Colonic mucosa (tissue), 4 donors: ENCODE results near the gene PLCG2. TPM values are rescaled to one million over a fixed set of nuclear protein-coding genes. Genes with fewer than 3 reads are reported as not detected.

Experiments used
- DNase-seq: peaks from one replicate; pipeline ENCODE4 v3.0.0-alpha.2; 2020
- H3K27ac ChIP-seq: fragments of 200-600 bp; one replicate; pipeline ENCODE4 v1.8.0; 2021
- H3K27me3 ChIP-seq: fragments of 200-600 bp; one replicate; pipeline ENCODE4 v1.8.0; 2021
- H3K36me3 ChIP-seq: fragments of 200-600 bp; one replicate; pipeline ENCODE4 v1.8.0; 2021
- H3K4me1 ChIP-seq: fragments of 200-600 bp; one replicate; pipeline ENCODE4 v1.8.0; 2021; ENCODE audit warnings: mild to moderate bottlenecking
- H3K4me3 ChIP-seq: fragments of 200-600 bp; one replicate; pipeline ENCODE4 v1.8.0; 2021
- H3K9ac ChIP-seq, 2 donors: one replicate each; pipeline ENCODE4 v1.7.0; 2013; ENCODE audit warnings: control low read depth in 2 of 2, low read depth in 2 of 2, low read length in 2 of 2
- H3K9me3 ChIP-seq: fragments of 200-600 bp; one replicate; pipeline ENCODE4 v1.8.0; 2021
- intact Hi-C: fragments of 100-400 bp; cut with DNase I; formaldehyde crosslinking; loops from one replicate; pipeline ENCODE4 v1.14.1; 2022
- total RNA-seq, 2 donors: library from RNA; stranded (reverse); fragmentation: NEBNext Ultra II Directional in 1 of 2; extraction: Animal tissue kit (Norgen Biotek cat#: 25700) in 1 of 2; gene quantifications; one replicate each; pipeline ENCODE4 v1.2.1, GENCODE V29; 2021
- TF ChIP-seq, protein P1 (sequence below): fragments of 200-600 bp; IDR thresholded peaks from one replicate; pipeline ENCODE4 v1.8.0; 2022; ENCODE audit warnings: antibody characterized with exemption, mild to moderate bottlenecking
- donor health status: healthy.
- donor health status: DM: no; HTN: no; CAD: no.
- donor health status: DM: no; HTN: no; CAD: no.

The PLCG2 gene
- total RNA-seq, 2 donors from 2014 or later = 9.1 to 9.6 TPM

DNA sequence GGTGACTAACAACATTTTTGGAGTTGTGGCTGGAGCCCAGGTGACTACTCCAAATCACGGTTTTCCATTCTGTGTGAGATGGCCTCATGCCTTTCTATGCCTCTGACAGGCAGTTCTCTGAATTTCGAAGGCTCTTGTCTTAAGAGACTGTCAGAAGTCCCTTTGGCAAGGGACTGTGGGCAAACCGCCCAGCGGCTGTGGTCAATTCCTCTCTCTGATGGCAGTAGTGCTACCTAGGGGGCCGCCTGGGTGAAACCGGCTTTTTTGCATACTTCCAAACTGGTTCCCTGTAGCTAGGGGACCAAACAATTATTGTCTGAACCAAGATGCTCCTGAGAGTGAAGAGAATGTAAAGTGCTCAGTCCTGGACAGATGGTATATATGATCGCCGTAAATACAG lies 145.9 kb downstream of the PLCG2 start:
- DNase-seq = no peak
- Histone ChIP-seq H3K9ac (no peak overlapping the region), H3K9me3 (no peaks in the 10 kb centered on the region), H3K4me3 (no peak overlapping the region), H3K4me1 (no peaks in the 10 kb centered on the region), H3K27me3 (no peaks in the 10 kb centered on the region), H3K27ac (no peak overlapping the region), H3K36me3 (no peaks in the 10 kb centered on the region)
- TF ChIP-seq, protein P1, sequence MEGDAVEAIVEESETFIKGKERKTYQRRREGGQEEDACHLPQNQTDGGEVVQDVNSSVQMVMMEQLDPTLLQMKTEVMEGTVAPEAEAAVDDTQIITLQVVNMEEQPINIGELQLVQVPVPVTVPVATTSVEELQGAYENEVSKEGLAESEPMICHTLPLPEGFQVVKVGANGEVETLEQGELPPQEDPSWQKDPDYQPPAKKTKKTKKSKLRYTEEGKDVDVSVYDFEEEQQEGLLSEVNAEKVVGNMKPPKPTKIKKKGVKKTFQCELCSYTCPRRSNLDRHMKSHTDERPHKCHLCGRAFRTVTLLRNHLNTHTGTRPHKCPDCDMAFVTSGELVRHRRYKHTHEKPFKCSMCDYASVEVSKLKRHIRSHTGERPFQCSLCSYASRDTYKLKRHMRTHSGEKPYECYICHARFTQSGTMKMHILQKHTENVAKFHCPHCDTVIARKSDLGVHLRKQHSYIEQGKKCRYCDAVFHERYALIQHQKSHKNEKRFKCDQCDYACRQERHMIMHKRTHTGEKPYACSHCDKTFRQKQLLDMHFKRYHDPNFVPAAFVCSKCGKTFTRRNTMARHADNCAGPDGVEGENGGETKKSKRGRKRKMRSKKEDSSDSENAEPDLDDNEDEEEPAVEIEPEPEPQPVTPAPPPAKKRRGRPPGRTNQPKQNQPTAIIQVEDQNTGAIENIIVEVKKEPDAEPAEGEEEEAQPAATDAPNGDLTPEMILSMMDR = no peak
- intact Hi-C loops = no loop called here

DNA sequence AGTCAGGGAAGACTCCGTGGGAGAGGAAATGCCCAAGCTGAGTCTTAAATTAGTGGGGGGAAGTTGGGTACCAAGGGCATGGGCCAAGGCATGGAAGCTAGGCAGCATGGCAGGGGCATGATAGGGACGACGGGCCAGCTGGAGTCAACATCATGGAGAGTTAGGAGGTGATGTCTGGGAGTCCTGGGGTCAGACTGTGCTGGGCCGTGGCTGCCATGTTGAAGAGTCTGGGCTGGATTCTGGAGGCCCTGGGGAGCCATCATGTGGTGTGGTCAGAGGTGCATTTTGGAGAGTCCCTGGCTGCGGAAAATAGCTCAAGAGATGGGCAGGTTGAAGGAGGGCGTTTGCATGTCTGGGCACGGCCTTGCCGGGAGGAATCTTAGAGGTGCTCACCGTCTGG lies 146.9 kb downstream of the PLCG2 start:
- Histone ChIP-seq H3K9ac (no peak overlapping the region), H3K9me3 (no peaks in the 10 kb centered on the region), H3K27ac (no peak overlapping the region), H3K27me3 (no peaks in the 10 kb centered on the region), H3K4me3 (no peak overlapping the region), H3K36me3 (no peaks in the 10 kb centered on the region), H3K4me1 (no peaks in the 10 kb centered on the region)
- TF ChIP-seq, protein P1 = no peak
- intact Hi-C loops = no loop called here
- no peak for DNase-seq

DNA sequence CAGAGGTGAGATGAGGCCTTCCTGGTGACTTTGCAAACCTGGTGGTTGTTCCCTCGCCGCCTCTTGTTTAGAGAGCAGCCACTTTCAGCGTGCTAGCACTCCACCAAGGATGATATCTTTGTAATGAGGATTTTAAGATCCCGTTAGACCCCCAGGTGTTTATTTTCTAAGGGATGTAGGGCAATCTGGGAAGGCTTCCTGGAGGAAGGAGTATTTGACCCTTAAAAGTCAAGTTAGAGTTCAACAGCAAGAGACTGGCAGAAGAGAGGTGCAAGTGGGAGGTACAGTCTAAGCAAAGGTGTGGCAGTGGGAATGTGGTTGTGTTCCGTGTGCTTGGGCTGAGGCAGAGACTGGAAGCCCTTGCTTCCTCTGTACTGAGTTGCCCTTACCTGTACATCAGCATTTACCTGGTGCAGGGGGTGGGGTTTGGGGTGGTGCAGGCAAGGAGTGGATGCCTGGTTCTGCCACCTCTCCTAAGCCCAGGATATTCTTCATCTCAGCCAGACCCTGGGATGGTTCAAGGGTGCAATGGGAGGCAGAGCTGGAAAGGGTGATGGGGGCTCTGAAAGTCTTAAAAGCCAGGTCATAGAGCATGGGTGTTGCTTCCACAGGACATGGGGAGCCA lies 148.6 kb downstream of the PLCG2 start:
- intact Hi-C loops = no loop called here
- Histone ChIP-seq H3K36me3 (no peaks in the 10 kb centered on the region), H3K4me3 (no peak overlapping the region), H3K4me1 (no peaks in the 10 kb centered on the region), H3K27ac (no peak overlapping the region), H3K27me3 (no peaks in the 10 kb centered on the region), H3K9me3 (no peaks in the 10 kb centered on the region), H3K9ac (no peak overlapping the region)
- TF ChIP-seq, protein P1 = no peak
- no peak for DNase-seq

DNA sequence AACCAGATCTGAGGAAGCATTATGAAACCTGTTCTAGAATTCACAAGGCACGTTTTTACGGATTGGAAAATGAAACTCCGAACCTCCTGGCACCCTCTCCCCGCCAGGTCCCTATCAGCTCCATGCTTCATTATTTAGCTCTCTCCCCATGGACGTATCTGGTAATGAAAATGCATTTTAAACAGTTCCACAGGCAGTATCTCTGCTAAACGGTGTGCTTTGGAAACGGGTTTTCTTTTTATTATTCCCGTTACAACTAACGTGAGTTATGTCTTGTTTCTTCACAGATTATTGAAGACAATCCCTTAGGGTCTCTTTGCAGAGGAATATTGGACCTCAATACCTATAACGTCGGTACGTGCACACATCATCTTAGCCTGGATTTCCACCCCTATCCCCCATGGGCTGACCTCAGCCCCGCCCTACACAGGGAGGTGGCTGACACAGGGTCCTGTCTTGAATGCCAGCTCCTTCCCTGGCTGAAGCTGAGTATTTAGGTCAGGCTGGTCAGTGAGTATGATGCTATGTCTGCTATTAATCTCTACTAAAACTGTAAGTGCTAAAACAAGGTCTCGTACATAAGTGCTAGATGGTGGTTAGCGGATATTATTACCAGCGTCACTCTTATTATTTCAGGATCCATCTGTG lies 149.3 kb downstream of the PLCG2 start:
- TF ChIP-seq, protein P1 = no peak
- Histone ChIP-seq H3K4me1 (no peaks in the 10 kb centered on the region), H3K9ac (no peak overlapping the region), H3K27ac (no peak overlapping the region), H3K4me3 (no peak overlapping the region), H3K36me3 (no peaks in the 10 kb centered on the region), H3K9me3 (no peaks in the 10 kb centered on the region), H3K27me3 (no peaks in the 10 kb centered on the region)
- no peak for DNase-seq
- intact Hi-C loops = no loop called here

DNA sequence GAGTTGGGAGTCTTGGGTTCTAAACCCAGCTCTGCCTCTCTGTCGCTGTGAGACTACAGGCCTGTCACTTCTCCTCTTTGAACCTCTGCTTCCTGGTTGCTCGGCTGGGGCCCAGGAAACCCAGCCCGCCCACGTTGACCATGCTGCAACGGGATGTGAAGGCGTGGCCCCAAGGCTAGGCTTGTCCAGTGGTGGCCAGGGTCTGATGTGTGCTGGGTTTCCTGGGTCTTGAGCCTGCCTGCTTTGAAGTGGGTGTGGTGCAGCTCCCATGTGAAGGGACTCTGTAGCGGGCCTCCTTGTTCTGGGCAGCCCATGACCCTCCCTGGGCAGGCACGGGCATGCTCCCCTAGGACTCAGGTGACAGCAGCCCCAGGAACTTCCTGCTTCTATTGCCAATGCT lies 149.9 kb downstream of the PLCG2 start:
- Histone ChIP-seq H3K4me1 (no peaks in the 10 kb centered on the region), H3K4me3 (no peak overlapping the region), H3K9ac (no peak overlapping the region), H3K36me3 (no peaks in the 10 kb centered on the region), H3K9me3 (no peaks in the 10 kb centered on the region), H3K27me3 (no peaks in the 10 kb centered on the region), H3K27ac (no peak overlapping the region)
- intact Hi-C loops = no loop called here
- DNase-seq = no peak
- TF ChIP-seq, protein P1 = no peak
